ENCODE data around the gene TGM3. TPM values are rescaled to one million over a fixed set of nuclear protein-coding genes. Genes with fewer than 3 reads are reported as not detected.

Gene TGM3
- total RNA-seq, 4 donors from 2014 or later = 64.1 to 130 (median 104) TPM

DNA sequence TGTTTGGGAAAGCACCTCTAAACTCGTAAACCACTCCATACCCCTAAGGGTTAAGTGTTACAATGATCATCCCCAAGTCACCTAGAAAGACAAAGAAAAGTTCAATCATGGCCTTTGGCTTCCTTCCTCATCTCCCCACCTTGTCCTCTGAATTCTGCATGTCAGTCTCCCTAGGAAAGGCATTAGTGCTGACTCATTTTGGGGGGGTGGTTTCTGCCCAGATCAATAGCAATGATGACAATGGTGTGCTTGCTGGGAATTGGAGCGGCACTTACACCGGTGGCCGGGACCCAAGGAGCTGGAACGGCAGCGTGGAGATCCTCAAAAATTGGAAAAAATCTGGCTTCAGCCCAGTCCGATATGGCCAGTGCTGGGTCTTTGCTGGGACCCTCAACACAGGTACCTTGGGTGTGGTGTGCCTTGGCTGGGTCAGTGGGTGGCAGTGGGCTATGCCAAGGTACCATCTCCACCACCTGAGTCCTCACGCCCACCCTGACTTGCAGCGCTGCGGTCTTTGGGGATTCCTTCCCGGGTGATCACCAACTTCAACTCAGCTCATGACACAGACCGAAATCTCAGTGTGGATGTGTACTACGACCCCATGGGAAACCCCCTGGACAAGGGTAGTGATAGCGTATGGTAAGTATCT is 21.2 kb downstream of the TGM3 start:
- no peak overlapping the region for H3K4me3 ChIP-seq (ENCODE audit: low read depth, poor library complexity, severe bottlenecking)
- TF ChIP-seq POLR2A (IDR thresholded peaks at IDR 0.05) (no peak), CTCF (IDR thresholded peaks at IDR 0.05) (no peak)
- WGBS, 2 donors = 91 to 92% methylated on average over 13 to 14 of the region's 14 CpGs
- intact Hi-C loops (cut with DNase I; ENCODE audit: low total_unique reads) = no loop called here
- DNase-seq (ENCODE audit: low spot score in 2 of 2) = no peak

GRCh38 chr20:2320813-2321658 is 25.2 kb downstream of the TGM3 start:
- 33 to 41% methylated on average over 6 of the region's 6 CpGs for WGBS, 2 donors
- no peak overlapping the region for H3K4me3 ChIP-seq (ENCODE audit: low read depth, poor library complexity, severe bottlenecking)
- intact Hi-C loops (cut with DNase I; ENCODE audit: low total_unique reads) = no loop called here
- no peak for TF ChIP-seq CTCF (IDR thresholded peaks at IDR 0.05)
- no peak for TF ChIP-seq POLR2A (IDR thresholded peaks at IDR 0.05)
- DNase-seq (ENCODE audit: low spot score in 2 of 2) = no peak

DNA sequence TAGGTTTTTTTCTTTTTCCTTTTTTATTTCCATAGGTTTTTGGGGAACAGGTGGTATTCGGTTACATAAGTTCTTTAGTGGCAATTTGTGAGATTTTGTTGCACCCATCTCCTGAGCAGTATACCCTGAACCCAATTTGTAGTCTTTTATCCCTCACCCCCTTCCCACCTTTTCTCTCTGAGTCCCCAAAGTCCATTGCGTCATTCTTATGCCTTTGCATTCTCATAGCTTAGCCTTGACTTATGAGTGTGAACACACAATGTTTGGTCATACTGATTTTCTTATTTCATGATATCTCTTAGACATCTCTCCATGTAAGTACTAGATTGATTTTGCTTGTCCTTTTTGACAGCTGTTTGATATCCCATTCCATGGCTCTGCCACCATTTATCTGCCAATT is 27.2 kb downstream of the TGM3 start:
- WGBS, 2 donors = 91% methylated on average over 2 of the region's 2 CpGs
- intact Hi-C loops (cut with DNase I; ENCODE audit: low total_unique reads) = no loop called here
- DNase-seq (ENCODE audit: low spot score in 2 of 2) = no peak
- H3K4me3 ChIP-seq (ENCODE audit: low read depth, poor library complexity, severe bottlenecking) = no peak overlapping the region
- TF ChIP-seq CTCF (IDR thresholded peaks at IDR 0.05) = no peak
- no peak for TF ChIP-seq POLR2A (IDR thresholded peaks at IDR 0.05)

DNA sequence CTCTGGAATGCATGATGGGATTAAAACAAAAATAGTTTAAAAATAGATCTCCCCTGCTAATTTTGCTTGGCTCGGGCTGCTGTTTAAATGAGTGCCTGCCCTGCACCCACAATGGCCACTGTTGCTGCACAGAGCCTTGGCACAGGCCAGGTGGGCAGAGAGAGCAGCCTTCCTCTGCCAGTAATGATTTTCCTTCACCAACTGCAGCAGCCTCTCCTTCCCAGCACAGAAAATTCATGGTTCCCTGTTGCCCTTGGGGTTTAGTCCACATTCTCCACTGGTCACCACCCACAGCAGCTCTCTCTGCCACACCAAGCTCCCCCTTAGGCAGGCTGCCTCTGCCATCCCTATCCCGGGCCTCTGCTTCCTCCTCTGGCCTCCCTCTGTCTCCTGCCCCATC is 30.2 kb downstream of the TGM3 start:
- TF ChIP-seq POLR2A (IDR thresholded peaks at IDR 0.05) = no peak
- TF ChIP-seq CTCF (IDR thresholded peaks at IDR 0.05) = no peak
- intact Hi-C loops (cut with DNase I; ENCODE audit: low total_unique reads) = no loop called here
- H3K4me3 ChIP-seq (ENCODE audit: low read depth, poor library complexity, severe bottlenecking) = no peak overlapping the region
- DNase-seq (ENCODE audit: low spot score in 2 of 2) = no peak
- WGBS, 2 donors = 46 to 52% methylated on average over 2 of the region's 2 CpGs

- no peak for DNase-seq (ENCODE audit: low spot score in 2 of 2)
- TF ChIP-seq CTCF (IDR thresholded peaks at IDR 0.05) = no peak
- no peak for TF ChIP-seq POLR2A (IDR thresholded peaks at IDR 0.05)
Measured at GRCh38 chr20:2327620-2328555, 32.1 kb downstream of the TGM3 start.

More at GRCh38 chr20:2327620-2328555, 32.1 kb downstream of the TGM3 start:
- intact Hi-C loops (cut with DNase I; ENCODE audit: low total_unique reads) = no loop called here
- no peak overlapping the region for H3K4me3 ChIP-seq (ENCODE audit: low read depth, poor library complexity, severe bottlenecking)
- 91 to 93% methylated on average over 30 of the region's 30 CpGs for WGBS, 2 donors

Data from lower leg skin (tissue), 4 donors.